Smooth muscle cell (in vitro differentiated cells): ENCODE data around the gene CTXN2. TPM values are rescaled to one million over a fixed set of nuclear protein-coding genes. Genes with fewer than 3 reads are reported as not detected.

Source experiments
- DNase-seq: peaks from one replicate; lab custom pipeline; 2025; ENCODE audit not compliant: unreplicated experiment; lab: John Stamatoyannopoulos, UW
- H2AFZ ChIP-seq: fragments of 200-600 bp; sonication (generic); 2 replicates; pipeline ENCODE4 v1.6.0; 2016; ENCODE audit warnings: antibody characterized with exemption, low read depth, mild to moderate bottlenecking
- H3F3A ChIP-seq: fragments of 200-600 bp; sonication (generic); 2 replicates; pipeline ENCODE4 v1.6.0; 2017; ENCODE audit warnings: antibody characterized with exemption, low read depth
- H3K27ac ChIP-seq: fragments of 200-600 bp; sonication (generic); 2 replicates; pipeline ENCODE4 v1.5.1; 2016; ENCODE audit warnings: low read depth, mild to moderate bottlenecking
- H3K27me3 ChIP-seq: fragments of 200-600 bp; sonication (generic); 2 replicates; pipeline ENCODE4 v1.6.1; 2016; ENCODE audit warnings: low read depth, mild to moderate bottlenecking
- H3K36me3 ChIP-seq: fragments of 200-600 bp; sonication (generic); 2 replicates; pipeline ENCODE4 v1.5.1; 2016; ENCODE audit warnings: low read depth
- H3K4me1 ChIP-seq: fragments of 200-600 bp; sonication (generic); 2 replicates; pipeline ENCODE4 v1.5.1; 2016; ENCODE audit warnings: low read depth
- H3K4me2 ChIP-seq: fragments of 200-600 bp; sonication (generic); 2 replicates; pipeline ENCODE4 v1.6.0; 2016; ENCODE audit warnings: mild to moderate bottlenecking
- H3K4me3 ChIP-seq: fragments of 200-600 bp; sonication (generic); 2 replicates; pipeline ENCODE4 v1.5.1; 2016; ENCODE audit warnings: mild to moderate bottlenecking
- H3K79me2 ChIP-seq: fragments of 200-600 bp; sonication (generic); 2 replicates; pipeline ENCODE4 v1.6.0; 2016; ENCODE audit warnings: low read depth, mild to moderate bottlenecking
- H3K9ac ChIP-seq: fragments of 200-600 bp; sonication (generic); 2 replicates; pipeline ENCODE4 v1.6.0; 2016; ENCODE audit warnings: low read depth
- H3K9me3 ChIP-seq: fragments of 200-600 bp; sonication (generic); replicated peaks from 2 replicates; pipeline ENCODE4 v1.5.1; 2016; ENCODE audit warnings: low read depth
- H4K20me1 ChIP-seq: fragments of 200-600 bp; sonication (generic); 2 replicates; pipeline ENCODE4 v1.6.0; 2016; ENCODE audit warnings: low read depth
- CTCF ChIP-seq: fragments of 200-600 bp; sonication (generic); IDR thresholded peaks from 2 replicates; pipeline ENCODE4 v1.5.1; 2017; ENCODE audit warnings: borderline replicate concordance, mild to moderate bottlenecking, antibody characterized with exemption; ENCODE audit not compliant: insufficient read depth, poor library complexity, severe bottlenecking
- WGBS: methylation state at CpG from one replicate; pipeline ENCODE4 v1.1.7; 2016; ENCODE audit warnings: low lambda C conversion rate; 5-methylcytosine and 5-hydroxymethylcytosine counted together
- polyA plus RNA-seq: library from polyadenylated mRNA; unstranded; fragments of >200 nt; fragmentation: Nextera tagmentation; extraction: Ambion mirVana; gene quantifications from 2 replicates; pipeline ENCODE4 v1.2.1, GENCODE V29; 2016
- total RNA-seq: library from RNA; depleted of rRNA; stranded (reverse); fragments of >200 nt; gene quantifications from 2 replicates; pipeline ENCODE4 v1.2.3, GENCODE V29; 2014

CTXN2 gene
- total and polyA plus RNA-seq, 2 experiments from 2014 or later: not detected

GRCh38 chr15:48202068-48202467 is 10.6 kb downstream of the CTXN2 start:
- Histone ChIP-seq H3K9ac (no peak overlapping the region), H4K20me1 (no peaks in the 10 kb centered on the region), H3K9me3 (no peaks in the 10 kb centered on the region), H3K4me1 (no peaks in the 10 kb centered on the region), H3K4me2 (no peak overlapping the region), H3F3A (no peaks in the 10 kb centered on the region), H3K4me3 (no peak overlapping the region), H3K27me3 (peaks cover 4% of the 10 kb centered on the region), H3K36me3 (no peaks in the 10 kb centered on the region), H2AFZ (no peak overlapping the region), H3K79me2 (no peaks in the 10 kb centered on the region), H3K27ac (no peak overlapping the region)
- WGBS: 83% methylated on average over 1 of the region's 1 CpG
- TF ChIP-seq CTCF: no peak
- no peak for DNase-seq

GRCh38 chr15:48205981-48206380 is 14.5 kb downstream of the CTXN2 start, which contains the start of gene SLC12A1:
TSS of gene SLC12A1 (plus strand) at chr15:48206302. CDS start at chr15:48207720, 1,418 bp downstream.
- H2AFZ ChIP-seq: no peak within 1 kb of the TSS
- H3K4me1 ChIP-seq: no peaks in the 10 kb centered on the region
- H3K36me3 ChIP-seq: no peaks in the 10 kb centered on the region
- H3K4me2 ChIP-seq: no peak within 1 kb of the TSS
- H4K20me1 ChIP-seq: no peaks in the 10 kb centered on the region
- H3K79me2 ChIP-seq: no peaks in the 10 kb centered on the region
- DNase-seq: no peak
- H3K4me3 ChIP-seq: no peak within 1 kb of the TSS
- H3K27me3 ChIP-seq: no peaks in the 10 kb centered on the region
- no peak within 1 kb of the TSS for H3K27ac ChIP-seq
- 97% methylated on average over 1 of the region's 1 CpG for WGBS
- no peak within 1 kb of the TSS for H3K9ac ChIP-seq
- no peak for TF ChIP-seq CTCF
- H3K9me3 ChIP-seq: no peaks in the 10 kb centered on the region
- no peaks in the 10 kb centered on the region for H3F3A ChIP-seq

- Histone ChIP-seq H2AFZ (no peak overlapping the region), H3K4me3 (no peak overlapping the region), H3K27me3 (peaks cover 12% of the 10 kb centered on the region), H3K9me3 (no peaks in the 10 kb centered on the region), H4K20me1 (no peaks in the 10 kb centered on the region), H3F3A (no peaks in the 10 kb centered on the region), H3K36me3 (no peaks in the 10 kb centered on the region), H3K4me2 (no peak overlapping the region), H3K27ac (no peak overlapping the region), H3K9ac (no peak overlapping the region), H3K4me1 (no peaks in the 10 kb centered on the region), H3K79me2 (no peaks in the 10 kb centered on the region)
- 86% methylated on average over 1 of the region's 1 CpG for WGBS
- DNase-seq: no peak
- TF ChIP-seq CTCF: no peak
These were observed 29.8 kb downstream of the CTXN2 start for GRCh38 chr15:48221261-48221660.

- no peak for TF ChIP-seq CTCF
- H3K4me2 ChIP-seq: no peak overlapping the region
- DNase-seq: no peak
These were observed 30.4 kb downstream of the CTXN2 start for GRCh38 chr15:48221885-48222284.

More at GRCh38 chr15:48221885-48222284, 30.4 kb downstream of the CTXN2 start:
- Histone ChIP-seq H4K20me1 (no peaks in the 10 kb centered on the region), H3K4me1 (no peaks in the 10 kb centered on the region), H3K79me2 (no peaks in the 10 kb centered on the region), H2AFZ (no peak overlapping the region), H3K27me3 (peaks cover 12% of the 10 kb centered on the region), H3F3A (no peaks in the 10 kb centered on the region), H3K27ac (no peak overlapping the region), H3K4me3 (no peak overlapping the region), H3K9me3 (no peaks in the 10 kb centered on the region), H3K36me3 (no peaks in the 10 kb centered on the region), H3K9ac (no peak overlapping the region)
- 91% methylated on average over 4 of the region's 4 CpGs for WGBS
